Panc1 (cell line): ENCODE measurements around the gene TATDN3. TPM values are rescaled to one million over a fixed set of nuclear protein-coding genes. Genes with fewer than 3 reads are reported as not detected.

ENCODE experiments used
- ATAC-seq: fragments of 200-7000 bp; cut with Tn5 transposase; 2 replicates; pipeline ENCODE4 v1.9.1; 2020; ENCODE audit warnings: mild to moderate bottlenecking, moderate library complexity
- BruUV-seq: library from RNA; stranded (reverse); fragments of 400-500 nt; replicated peaks from 2 replicates; lab custom pipeline; 2021; lab: Mats Ljungman, UMichigan
- CTCF ChIA-PET: fragments of 300-600 bp; sonication (Branson Sonifier 250); formaldehyde crosslinking; loops from one replicate; lab custom pipeline; 2022; ENCODE audit warnings: antibody characterized with exemption; lab: Charles Lee
- POLR2A ChIA-PET: fragments of 300-600 bp; sonication (Branson Sonifier 250); formaldehyde crosslinking; loops from one replicate; lab custom pipeline; 2022; ENCODE audit warnings: antibody characterized with exemption; lab: Charles Lee
- DNase-seq: peaks from one replicate; pipeline ENCODE4 v3.0.0-alpha.2; 2010; ENCODE audit warnings: low read depth, low spot score
- H3K27ac ChIP-seq: 2 replicates; pipeline ENCODE4 v1.5.1; 2011; ENCODE audit warnings: mild to moderate bottlenecking, low read length, inconsistent platforms
- H3K27me3 ChIP-seq: fragments of 200-500 bp; sonication (Bioruptor generic); 2 replicates; pipeline ENCODE4 v1.6.0; 2014; ENCODE audit warnings: low read length, inconsistent platforms; ENCODE audit not compliant: control insufficient read depth, insufficient read depth
- H3K36me3 ChIP-seq: fragments of 200-500 bp; sonication (Bioruptor generic); 2 replicates; pipeline ENCODE4 v1.5.1; 2014; ENCODE audit warnings: inconsistent platforms, mild to moderate bottlenecking, low read length, moderate library complexity; ENCODE audit not compliant: control insufficient read depth, insufficient read depth
- H3K4me1 ChIP-seq: 2 replicates; pipeline ENCODE4 v1.5.1; 2011; ENCODE audit warnings: inconsistent platforms, mild to moderate bottlenecking, low read length, moderate library complexity; ENCODE audit not compliant: control insufficient read depth, insufficient read depth
- H3K4me3 ChIP-seq, 2 experiments: 2 replicates each; pipeline ENCODE4 v1.5.1; 2011 to 2012; ENCODE audit warnings: low read depth in 2 of 2, low read length in 2 of 2, mild to moderate bottlenecking in 2 of 2, inconsistent platforms in 1 of 2, moderate library complexity in 1 of 2
- H3K9me3 ChIP-seq: fragments of 200-500 bp; sonication (Bioruptor generic); 2 replicates; pipeline ENCODE4 v1.5.1; 2014; ENCODE audit warnings: low read depth, mild to moderate bottlenecking, inconsistent platforms, low read length, moderate library complexity; ENCODE audit not compliant: control insufficient read depth, insufficient read depth
- CTCF ChIP-seq: fragments of 450-650 bp; IDR thresholded peaks from 2 replicates; pipeline ENCODE4 v1.5.1; 2017; ENCODE audit warnings: mild to moderate bottlenecking
- POLR2AphosphoS5 ChIP-seq: IDR thresholded peaks from 2 replicates; pipeline ENCODE4 v1.6.1; 2012; ENCODE audit warnings: mild to moderate bottlenecking, low read depth, low read length, moderate library complexity
- SIN3A ChIP-seq: IDR thresholded peaks from 2 replicates; pipeline ENCODE4 v1.6.1; 2012; ENCODE audit warnings: low read depth, mild to moderate bottlenecking, low read length, moderate library complexity, borderline replicate concordance; ENCODE audit not compliant: insufficient read depth
- TCF7L2 ChIP-seq: IDR thresholded peaks from 2 replicates; pipeline ENCODE4 v1.6.1; 2011; ENCODE audit warnings: mild to moderate bottlenecking, low read depth, low read length, inconsistent platforms
- in situ Hi-C: cut with HindIII; loops from 2 replicates; pipeline ENCODE4 v1.10.0; 2016; ENCODE audit warnings: low sequenced_read_pairs, low pct_unique_long_range_greater_than_20kb
- intact Hi-C: fragments of 100-400 bp; cut with micrococcal nuclease; formaldehyde crosslinking; loops from one replicate; pipeline ENCODE4 v1.10.0; 2022; ENCODE audit not compliant: unreplicated experiment
- total RNA-seq: library from RNA; stranded (reverse); gene quantifications from one replicate; pipeline ENCODE4 v1.2.1, GENCODE V29; 2021; ENCODE audit not compliant: unreplicated experiment
- TF ChIP-seq, protein P1 (sequence below), 2 experiments: IDR thresholded peaks; 2 replicates each; pipeline ENCODE4 v1.6.1; 2011 to 2012; ENCODE audit warnings: low read depth in 2 of 2, control low read depth in 1 of 2, low read length in 1 of 2, mild to moderate bottlenecking in 1 of 2, moderate library complexity in 1 of 2; ENCODE audit not compliant: insufficient read depth in 1 of 2

The TATDN3 gene
- total RNA-seq, 1 experiment from 2014 or later: 9.5 TPM

DNA sequence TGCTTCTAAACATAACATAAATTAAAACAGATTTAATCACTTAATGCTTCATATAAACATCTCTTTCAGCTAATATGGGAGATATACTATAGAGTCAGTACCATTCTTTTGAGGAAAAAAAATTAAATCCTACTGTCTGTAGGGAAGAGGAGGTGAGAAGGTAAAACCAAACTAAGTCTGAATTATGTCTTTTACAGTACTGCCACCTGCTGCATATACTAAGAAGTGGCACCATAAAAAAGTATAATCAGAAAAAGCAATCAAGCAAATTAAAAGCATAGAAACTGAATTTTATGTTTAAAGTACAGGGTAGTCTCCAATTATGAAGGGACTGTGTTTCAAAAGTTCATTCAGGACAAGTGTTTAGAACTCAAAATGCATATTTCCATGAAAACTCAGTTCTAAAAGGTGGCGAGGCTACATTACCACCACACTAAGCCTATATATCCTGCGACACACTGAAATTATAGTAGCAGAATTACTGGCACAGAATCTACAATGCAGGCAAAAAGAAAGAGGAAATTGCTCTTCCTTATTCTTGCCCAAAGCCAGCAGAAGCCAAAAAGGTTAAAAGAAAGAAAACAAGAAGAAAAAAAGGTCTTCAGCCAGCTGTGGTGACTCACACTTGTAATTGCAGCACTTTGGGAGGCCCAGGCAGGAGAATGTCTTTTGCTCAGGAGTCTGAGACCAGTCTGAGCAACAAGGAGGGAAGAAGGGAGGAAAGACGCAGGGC, 9.1 kb upstream of the TATDN3 start:
- DNase-seq: no peak
- intact Hi-C loops (loop anchor here (1.0 to 5.0 kb wide), 3 partner anchors 117 to 325 kb away; no protein-coding TSS in a partner anchor), in situ Hi-C loops (no loop called here)
- BruUV-seq: no TSS peak
- Histone ChIP-seq H3K27me3 (no peaks in the 10 kb centered on the region), H3K4me1 (no peaks in the 10 kb centered on the region), H3K4me3 (no peak overlapping the region), H3K36me3 (peaks cover 10% of the 10 kb centered on the region), H3K27ac (no peak overlapping the region), H3K9me3 (no peaks in the 10 kb centered on the region)
- CTCF ChIA-PET: no interaction called here
- peak; percentile 68; the same call in 1 of the 2 replicates for ATAC-seq
- TF ChIP-seq, protein P1, sequence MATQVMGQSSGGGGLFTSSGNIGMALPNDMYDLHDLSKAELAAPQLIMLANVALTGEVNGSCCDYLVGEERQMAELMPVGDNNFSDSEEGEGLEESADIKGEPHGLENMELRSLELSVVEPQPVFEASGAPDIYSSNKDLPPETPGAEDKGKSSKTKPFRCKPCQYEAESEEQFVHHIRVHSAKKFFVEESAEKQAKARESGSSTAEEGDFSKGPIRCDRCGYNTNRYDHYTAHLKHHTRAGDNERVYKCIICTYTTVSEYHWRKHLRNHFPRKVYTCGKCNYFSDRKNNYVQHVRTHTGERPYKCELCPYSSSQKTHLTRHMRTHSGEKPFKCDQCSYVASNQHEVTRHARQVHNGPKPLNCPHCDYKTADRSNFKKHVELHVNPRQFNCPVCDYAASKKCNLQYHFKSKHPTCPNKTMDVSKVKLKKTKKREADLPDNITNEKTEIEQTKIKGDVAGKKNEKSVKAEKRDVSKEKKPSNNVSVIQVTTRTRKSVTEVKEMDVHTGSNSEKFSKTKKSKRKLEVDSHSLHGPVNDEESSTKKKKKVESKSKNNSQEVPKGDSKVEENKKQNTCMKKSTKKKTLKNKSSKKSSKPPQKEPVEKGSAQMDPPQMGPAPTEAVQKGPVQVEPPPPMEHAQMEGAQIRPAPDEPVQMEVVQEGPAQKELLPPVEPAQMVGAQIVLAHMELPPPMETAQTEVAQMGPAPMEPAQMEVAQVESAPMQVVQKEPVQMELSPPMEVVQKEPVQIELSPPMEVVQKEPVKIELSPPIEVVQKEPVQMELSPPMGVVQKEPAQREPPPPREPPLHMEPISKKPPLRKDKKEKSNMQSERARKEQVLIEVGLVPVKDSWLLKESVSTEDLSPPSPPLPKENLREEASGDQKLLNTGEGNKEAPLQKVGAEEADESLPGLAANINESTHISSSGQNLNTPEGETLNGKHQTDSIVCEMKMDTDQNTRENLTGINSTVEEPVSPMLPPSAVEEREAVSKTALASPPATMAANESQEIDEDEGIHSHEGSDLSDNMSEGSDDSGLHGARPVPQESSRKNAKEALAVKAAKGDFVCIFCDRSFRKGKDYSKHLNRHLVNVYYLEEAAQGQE (IDR thresholded peaks at IDR 0.05; ENCODE audit: insufficient read depth in 1 of 2, low read depth in 2 of 2, low read length in 1 of 2): no peak
- TF ChIP-seq TCF7L2 (no peak), SIN3A (no peak), CTCF (peak; percentile 66), POLR2AphosphoS5 (no peak)
- POLR2A ChIA-PET: no interaction called here

DNA sequence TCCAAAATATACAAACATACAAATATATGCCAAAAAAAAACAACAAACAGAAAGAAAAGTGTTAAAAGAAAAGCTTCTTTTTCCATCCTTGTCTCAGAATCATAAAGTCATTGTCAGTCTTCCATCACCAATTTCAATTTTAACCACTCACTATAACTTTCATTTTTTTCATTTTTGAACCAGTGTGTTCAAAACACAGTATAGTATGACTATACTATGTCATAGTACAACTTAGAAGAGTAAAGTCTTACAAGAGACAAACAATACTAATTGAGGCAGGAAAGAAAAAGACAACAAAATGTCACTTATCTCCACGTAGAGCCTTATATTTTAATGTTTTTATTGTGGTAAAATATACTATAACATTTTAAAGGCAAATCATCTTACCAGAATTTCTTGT, 7.7 kb upstream of the TATDN3 start:
- ChIA-PET POLR2A (no interaction called here), CTCF (no interaction called here)
- Histone ChIP-seq H3K4me3 (no peak overlapping the region), H3K36me3 (peaks cover 10% of the 10 kb centered on the region), H3K4me1 (no peaks in the 10 kb centered on the region), H3K9me3 (no peaks in the 10 kb centered on the region), H3K27me3 (no peaks in the 10 kb centered on the region), H3K27ac (no peak overlapping the region)
- intact Hi-C loops (loop anchor here (5.0 kb wide), 2 partner anchors 307 to 327 kb away; no protein-coding TSS in a partner anchor), in situ Hi-C loops (no loop called here)
- TF ChIP-seq, protein P1 (IDR thresholded peaks at IDR 0.05; ENCODE audit: insufficient read depth in 1 of 2, low read depth in 2 of 2, low read length in 1 of 2): no peak
- TF ChIP-seq SIN3A: no peak
- TF ChIP-seq CTCF: no peak
- TF ChIP-seq TCF7L2: no peak
- no peak for TF ChIP-seq POLR2AphosphoS5
- DNase-seq: no peak
- no peak for ATAC-seq
- no TSS peak for BruUV-seq
